Smooth muscle cell of bladder (primary cell): ENCODE data around the gene NEK9. TPM values are rescaled to one million over a fixed set of nuclear protein-coding genes. Genes with fewer than 3 reads are reported as not detected.

Source experiments
- total RNA-seq: library from RNA; depleted of rRNA; stranded (reverse); fragments of >200 nt; gene quantifications from 2 replicates; pipeline ENCODE4 v1.2.3, GENCODE V29; 2014

Gene NEK9
- 54.9 and 85.5 TPM in 2 replicates for total RNA-seq

DNA sequence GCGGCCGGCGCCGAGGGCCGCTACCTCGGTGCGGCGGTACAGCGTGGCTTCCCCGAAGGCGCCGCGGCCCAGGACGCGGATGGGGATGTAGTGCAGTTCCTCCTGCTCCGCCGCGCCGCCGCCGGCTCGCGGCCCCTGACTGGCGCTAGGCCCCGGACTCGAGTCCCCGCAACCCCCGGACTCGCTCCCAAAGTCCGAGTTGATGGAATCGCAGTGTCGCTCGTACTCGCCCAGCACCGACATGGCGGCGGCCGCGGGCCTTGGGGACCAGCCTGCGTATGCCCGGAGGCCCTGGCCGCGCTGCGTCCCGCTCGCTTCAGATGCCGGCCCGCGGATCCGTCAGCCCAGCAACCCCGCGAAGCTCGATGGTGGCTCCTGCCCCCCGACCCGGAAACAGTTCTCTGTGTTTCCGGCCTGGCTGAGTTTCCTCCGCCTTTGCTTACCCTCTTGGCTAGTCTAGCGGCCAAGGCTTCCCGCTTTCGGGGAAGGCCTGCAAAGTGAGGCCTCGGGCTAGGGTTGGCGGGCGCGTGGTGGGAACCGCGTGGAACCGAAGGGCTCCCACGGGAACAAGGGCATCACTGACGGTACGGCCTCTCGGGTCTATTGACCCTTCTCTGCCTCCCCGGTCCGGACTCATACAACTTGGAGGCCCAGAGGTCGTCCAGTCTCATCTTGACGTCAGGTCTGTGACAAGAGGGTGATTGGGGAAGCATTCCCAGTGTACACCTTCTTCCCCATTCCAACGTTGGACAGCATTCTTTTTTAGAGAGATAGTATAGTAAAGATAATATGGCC lies at the start of gene NEK9:
Gene NEK9 (minus strand): TSS at position 370 of the 795 bp plus-strand sequence. CDS start 127 bp downstream, at position 243.

DNA sequence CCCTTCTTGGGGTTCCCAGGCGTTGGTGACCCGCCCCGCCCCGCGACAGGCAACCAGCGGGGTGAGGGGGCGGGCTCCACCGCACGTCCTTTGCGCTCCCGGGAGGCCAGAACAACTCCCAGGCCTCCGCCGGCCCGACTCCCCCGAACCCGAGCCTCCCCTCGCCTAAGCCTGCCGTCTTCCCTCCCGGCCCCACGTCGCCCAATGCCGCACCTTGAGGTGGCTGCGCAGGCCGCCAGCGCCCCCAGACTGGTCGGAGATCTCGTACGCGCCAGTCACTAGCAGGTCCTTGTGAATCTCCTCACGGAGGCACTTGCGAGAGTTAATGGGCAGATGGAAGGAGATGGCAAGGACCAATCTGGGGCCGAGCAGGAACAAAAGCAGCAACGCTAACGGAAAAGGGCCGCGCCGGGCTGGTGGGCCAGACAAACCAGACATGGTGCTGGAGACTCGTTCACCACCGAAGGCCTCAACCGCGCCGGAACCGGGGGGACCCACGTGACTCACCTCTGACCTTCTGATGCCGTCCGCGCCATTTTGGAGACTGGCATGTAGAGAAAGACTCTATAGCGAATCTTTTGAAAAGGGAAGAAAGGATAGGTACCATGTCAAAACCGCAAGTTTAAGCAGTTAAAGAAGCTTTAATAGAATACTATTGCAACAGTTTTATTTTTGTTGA lies 49.4 kb upstream of the NEK9 start, which contains the start of gene TMED10:
Gene TMED10 (minus strand): TSS at position 471 of the 679 bp plus-strand sequence. CDS start 33 bp downstream, at position 438.

DNA sequence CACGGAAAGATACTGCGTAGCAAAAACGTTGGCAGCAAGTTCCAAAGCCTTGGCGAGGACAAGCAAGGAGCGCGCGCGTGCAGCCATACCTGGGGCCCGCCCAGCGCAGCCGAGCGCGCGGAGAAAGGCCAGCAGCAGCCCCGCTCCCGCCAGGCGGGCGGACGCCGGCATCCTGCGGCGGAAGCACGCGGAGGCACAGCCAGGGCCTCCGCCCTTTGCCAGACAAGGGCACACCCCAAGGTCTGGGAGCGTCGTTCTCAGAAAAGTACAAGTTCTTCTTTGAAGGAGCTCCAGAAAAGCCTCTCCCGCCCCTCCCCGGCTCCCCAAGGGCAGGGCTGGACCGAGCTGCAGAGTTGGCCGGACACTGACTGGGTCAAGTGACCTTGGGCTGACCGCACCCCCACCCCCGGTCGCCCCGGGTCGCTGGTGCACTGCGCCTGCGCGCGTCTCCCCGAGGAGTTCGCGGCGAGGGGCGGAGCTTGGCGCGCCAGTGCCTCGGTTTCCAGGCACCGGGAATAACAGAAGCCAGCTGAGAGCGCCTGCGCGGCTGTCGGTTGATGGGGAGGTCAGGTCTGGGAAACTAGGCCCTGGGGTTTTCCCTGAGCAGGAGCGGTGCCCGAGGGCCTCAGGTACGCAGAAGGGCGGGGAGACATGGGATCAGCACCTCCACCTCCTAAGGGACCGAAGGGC lies 57.6 kb downstream of the NEK9 start, which contains the start of gene ZC2HC1C:
Gene ZC2HC1C (plus strand): TSS at position 521 of the 690 bp plus-strand sequence. CDS start 933 bp downstream, outside the sequence.

DNA sequence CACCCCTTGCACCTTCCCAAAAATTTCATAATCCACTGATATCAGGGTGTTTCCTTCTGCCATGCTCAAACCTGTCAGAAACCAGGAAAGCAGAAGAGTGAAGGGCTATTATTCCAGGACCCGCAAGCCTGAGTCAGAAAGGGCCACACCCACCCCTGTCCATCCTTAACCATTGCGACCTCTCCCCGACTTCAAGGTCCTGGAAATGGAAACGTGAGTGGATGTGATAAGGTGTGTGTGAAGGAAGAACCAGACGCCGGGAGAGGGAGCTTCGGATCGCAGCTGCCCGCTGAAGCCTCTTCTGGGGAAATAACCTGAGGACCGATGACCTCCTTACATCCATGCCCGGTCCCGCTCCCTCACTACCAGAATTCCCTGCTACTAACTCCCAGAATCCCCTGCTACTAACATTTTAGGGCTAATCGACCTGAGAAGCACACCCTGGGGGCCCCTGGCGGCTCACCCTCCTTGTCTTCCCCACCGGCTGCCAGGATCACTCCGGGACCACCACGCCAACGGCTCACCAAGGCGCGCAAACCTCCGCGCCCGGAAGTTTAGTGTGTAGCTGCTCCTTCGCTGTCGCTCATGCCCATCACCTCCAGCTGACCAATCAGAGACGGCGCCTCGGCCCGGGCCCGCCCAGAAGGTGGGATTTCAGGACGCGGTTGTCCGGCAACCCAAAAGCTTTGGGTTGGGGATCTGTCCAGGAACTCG lies 63.2 kb downstream of the NEK9 start, which contains the start of gene ACYP1:
Gene ACYP1 (minus strand): TSS at position 534 of the 714 bp plus-strand sequence. CDS start 471 bp downstream, at position 63.

DNA sequence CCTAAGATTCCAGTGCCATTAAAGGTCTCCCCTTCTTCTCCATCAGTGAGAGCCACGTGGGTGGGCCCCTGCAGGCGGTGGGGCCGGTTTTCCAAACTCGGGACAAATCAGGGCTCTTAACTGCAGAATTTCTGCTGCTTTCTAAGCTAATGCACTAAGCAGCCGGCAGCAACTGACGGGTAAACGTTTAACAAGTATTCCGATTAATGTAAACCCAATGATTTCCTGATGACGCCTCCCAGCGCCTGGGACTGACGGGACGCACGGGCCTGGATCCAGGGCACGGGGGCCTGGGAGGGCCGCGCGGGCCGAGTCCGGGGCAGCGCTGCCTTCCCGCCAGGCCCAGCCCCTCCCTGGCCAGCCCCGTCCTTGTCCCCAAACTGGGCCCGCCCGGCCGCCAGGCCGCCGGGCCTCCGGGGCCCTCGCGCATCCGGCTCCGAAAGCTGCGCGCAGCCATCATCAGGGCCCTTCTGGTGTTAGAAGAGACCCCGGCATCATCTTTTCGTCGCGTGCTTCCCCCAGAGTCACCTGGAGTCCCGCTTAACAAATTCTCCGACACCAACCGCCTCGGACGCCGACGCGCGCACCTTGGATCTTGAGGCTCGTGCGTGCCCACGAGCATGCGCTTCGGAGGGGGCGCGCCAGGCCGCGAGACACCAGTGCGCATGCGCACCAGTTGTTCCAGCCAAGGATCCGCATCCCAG lies 75.8 kb downstream of the NEK9 start, which contains the start of gene MLH3:
Gene MLH3 (minus strand): TSS at position 616 of the 704 bp plus-strand sequence. CDS start 1,812 bp downstream, outside the sequence.

Other genes with a start within 250 kb of the NEK9 start
- 44.1 and 50.6 TPM in 2 replicates for gene DLST, start 245.1 kb downstream of the NEK9 start, total RNA-seq
- 0.28 and 0.46 TPM in 2 replicates for gene RPS6KL1, start 203.8 kb downstream of the NEK9 start, total RNA-seq
- gene PGF, start 171.5 kb downstream of the NEK9 start, total RNA-seq: 1.7 and 3.5 TPM in 2 replicates
- 37.1 and 50.4 TPM in 2 replicates for gene EIF2B2, start 124.1 kb downstream of the NEK9 start, total RNA-seq
- gene MLH3, start 75.6 kb downstream of the NEK9 start, total RNA-seq: 28.7 and 31.5 TPM in 2 replicates
- gene ACYP1, start 63.0 kb downstream of the NEK9 start, total RNA-seq: 4.3 and 4.7 TPM in 2 replicates
- gene ZC2HC1C, start 57.4 kb downstream of the NEK9 start, total RNA-seq: 0.57 and 1.1 TPM in 2 replicates
- gene TMED10, start 49.6 kb upstream of the NEK9 start, total RNA-seq: 224 and 262 TPM in 2 replicates
- 13.8 and 37.3 TPM in 2 replicates for gene FOS, start 151.8 kb upstream of the NEK9 start, total RNA-seq